Stomach (tissue), 4 donors: ENCODE data around the gene CNTN6.

Source experiments
- CTCF ChIP-seq, 7 experiments: fragments of 450-650 bp in 4 of 7; fragments of 200-600 bp in 3 of 7; sonication (generic) in 3 of 7; IDR thresholded peaks; one replicate each; pipeline ENCODE4 v1.5.1; 2016 to 2019; ENCODE audit warnings: antibody characterized with exemption in 7 of 7, control low read depth in 2 of 7, mild to moderate bottlenecking in 1 of 7
- EP300 ChIP-seq: sonication (generic); formaldehyde crosslinking; IDR thresholded peaks from one replicate; pipeline ENCODE4 v1.6.1; 2017; ENCODE audit warnings: antibody characterized with exemption
- POLR2A ChIP-seq, 4 donors: fragments of 450-650 bp; IDR thresholded peaks; one replicate each; pipeline ENCODE4 v1.6.1; 2016; ENCODE audit warnings: antibody characterized with exemption in 4 of 4, control low read depth in 2 of 4, mild to moderate bottlenecking in 1 of 4, moderate library complexity in 1 of 4
- POLR2AphosphoS5 ChIP-seq, 3 donors: sonication (generic); formaldehyde crosslinking; IDR thresholded peaks; one replicate each; pipeline ENCODE4 v1.6.1; 2016; ENCODE audit warnings: antibody characterized with exemption in 3 of 3

DNA sequence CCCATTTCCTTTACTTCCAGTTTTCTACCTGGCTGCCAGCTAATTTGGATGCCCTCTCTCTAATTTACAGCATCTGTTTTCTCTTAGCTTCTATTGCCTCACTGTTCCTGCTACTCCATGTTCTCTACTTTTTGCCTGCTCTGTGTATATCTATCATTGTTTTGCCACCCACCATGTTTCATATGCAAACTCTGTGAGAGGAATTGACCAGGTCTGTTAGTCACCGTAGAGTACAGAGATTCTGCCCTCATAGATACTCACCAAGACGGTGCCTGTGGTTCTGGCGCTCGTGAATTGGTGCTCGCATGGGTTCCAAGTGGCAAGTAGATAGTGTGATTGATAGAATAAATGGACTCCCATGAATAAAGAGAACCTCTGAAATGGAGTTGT, 288.8 kb downstream of the CNTN6 start:
- no peak for TF ChIP-seq CTCF (IDR thresholded peaks at IDR 0.05)
- TF ChIP-seq POLR2A (IDR thresholded peaks at IDR 0.05) = no peak
- no peak for TF ChIP-seq EP300
- no peak for TF ChIP-seq POLR2AphosphoS5 (IDR thresholded peaks at IDR 0.05)
